Activated CD8-positive, alpha-beta memory T cell treated with anti-CD3 and anti-CD28 coated beads, Interleukin-2, amount 50 U/mL, for 24 hours (primary cell): Measurements from ENCODE around the gene RGMA.
"Not testable (repeated sequence)": the region's sequence is repeated elsewhere in the genome, so short reads cannot be mapped to it uniquely, and the experiment has no call there.

Source experiments
- DNase-seq: peaks from one replicate; pipeline ENCODE4 v3.0.0-alpha.2; 2020; ENCODE audit errors: extremely low read depth

RGMA gene

DNA sequence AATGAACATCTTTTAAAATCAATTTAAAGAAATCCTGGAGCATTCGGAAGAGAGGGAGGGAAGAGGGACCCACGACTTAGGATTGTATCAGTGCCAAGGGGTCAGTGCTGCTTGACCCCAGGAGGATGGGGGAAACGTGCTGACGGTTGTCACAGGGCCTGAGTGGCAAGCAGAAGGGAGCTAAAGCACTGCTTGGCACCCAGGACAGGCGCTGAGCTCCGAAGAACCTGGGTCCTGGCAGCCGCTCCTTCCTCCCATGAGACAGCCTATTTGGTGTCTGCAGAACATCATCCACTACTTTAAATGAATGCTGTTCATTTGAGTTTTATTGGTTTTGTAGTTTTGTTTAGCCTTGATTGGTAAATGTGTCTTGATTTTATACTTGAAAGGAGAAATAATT, 54.5 kb downstream of the RGMA start:
- DNase-seq = no peak

GRCh38 chr15:93033434-93034045, 55.5 kb downstream of the RGMA start:
- no peak for DNase-seq

DNA sequence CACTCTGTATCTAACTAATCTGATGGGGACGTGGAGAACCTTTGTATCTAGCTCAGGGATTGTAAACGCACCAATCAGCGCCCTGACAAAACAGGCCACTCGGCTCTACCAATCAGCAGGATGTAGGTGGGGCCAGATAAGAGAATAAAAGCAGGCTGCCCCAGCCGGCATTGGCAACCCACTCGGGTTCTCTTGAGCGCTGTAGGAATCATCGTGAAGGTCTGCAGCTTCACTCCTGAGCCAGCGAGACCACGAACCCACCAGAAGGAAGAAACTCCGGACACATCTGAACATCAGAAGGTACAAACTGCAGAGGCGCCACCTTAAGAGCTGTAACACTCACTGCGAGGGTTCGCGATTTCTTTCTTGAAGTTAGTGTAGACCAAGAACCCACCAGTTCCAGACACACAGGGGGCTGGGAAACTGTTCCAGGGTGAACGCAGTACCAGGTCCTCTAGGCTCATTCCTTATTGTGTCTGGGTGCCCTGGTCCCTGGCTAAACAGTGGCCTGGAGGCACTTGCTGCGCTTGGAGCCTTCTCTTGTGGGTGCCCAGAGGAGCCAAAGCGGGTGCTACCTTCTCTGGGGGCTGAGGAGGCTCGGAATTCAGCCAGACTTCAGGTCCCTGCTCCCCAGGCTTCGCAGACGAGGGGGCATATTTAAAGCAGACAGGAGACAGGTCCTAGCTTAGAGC, 56.4 kb downstream of the RGMA start:
- DNase-seq = not testable (repeated sequence)

DNA sequence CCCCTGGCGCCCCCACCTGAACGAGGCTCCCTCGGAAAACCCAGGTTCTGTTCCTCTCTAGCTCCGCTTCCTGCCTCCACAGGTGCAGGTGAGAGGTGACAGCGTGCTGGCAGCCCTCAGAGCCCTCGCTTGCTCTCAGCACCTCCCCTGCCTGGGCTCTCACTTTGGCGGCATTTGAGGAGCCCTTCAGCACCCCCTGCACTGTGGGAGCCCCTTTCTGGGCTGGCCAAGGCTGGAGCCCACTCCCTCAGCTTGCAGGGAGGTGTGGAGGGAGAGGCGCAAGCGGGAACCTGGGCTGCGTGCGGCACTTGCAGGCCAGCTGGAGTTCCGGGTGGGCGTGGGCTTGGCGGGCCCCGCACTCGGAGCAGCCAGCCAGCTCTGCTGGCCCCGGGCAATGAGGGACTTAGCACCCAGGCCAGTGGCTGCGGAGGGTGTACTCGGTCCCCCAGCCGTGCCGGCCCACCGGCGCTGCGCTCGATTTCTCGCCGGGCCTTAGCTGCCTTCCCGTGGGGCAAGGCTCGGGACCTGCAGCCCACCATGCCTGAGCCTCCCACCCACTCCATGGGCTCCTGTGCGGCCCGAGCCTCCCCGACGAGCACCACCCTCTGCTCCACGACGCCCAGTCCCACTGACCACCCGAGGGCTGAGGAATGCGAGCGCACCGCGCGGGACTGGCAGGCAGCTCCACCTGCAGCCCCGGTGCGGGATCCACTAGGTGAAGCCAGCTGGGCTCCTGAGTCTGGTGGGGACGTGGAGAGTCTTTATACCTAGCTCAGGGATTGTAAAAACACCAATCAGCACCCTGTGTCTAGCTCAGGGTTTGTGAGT, 57.2 kb downstream of the RGMA start:
- not testable (repeated sequence) for DNase-seq

DNA sequence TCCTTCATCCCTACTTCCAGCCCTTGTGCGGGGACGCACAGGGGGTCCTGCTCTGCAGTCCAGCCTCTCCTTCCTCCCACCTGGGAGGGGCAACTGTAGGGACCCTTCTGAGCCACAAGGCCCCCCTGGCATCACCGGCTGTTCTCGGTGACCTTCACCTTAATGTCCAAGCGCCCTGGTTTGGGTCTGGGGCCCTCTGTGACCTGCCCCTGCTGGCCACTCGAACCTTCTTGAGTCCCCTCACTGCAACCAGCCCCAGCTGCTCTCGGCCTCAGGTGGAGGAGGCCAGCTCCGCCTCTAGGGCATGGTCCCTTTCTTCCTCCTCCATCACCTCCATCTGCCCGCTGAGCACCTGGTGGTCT, 57.9 kb downstream of the RGMA start:
- no peak for DNase-seq

DNA sequence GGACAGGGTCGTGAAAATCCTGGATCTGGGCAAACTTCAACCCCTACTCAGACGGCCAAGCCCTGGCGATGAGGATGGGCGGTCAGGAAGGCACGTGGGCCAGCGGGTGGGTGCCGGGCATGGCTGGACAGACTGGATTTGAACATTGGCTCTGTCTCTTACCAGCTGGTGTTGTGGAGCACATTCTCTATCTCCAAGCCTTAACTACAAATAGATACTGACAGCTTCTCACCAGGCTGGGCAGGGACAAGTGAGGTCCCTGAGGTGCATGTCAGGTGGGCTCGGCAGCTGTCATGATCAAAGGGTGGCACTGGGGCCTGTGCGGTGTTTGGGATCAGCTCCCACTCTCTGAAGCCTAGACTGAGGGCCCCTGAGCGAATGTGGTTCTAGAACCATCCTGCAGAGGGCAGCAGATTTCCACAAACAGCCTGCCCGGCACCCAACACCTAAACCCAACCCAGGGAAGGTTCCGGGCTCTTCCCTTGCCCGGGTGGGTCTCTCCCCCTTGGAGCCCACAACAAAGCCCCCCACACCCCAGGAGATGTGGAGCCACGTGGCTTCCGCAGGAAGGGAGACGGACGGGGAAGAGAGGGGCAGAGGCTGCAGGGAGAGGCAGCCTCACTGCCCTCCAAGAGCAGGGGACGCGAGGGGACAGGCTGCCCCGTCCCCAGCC, 58.4 kb downstream of the RGMA start:
- peak; percentile 25 for DNase-seq

DNA sequence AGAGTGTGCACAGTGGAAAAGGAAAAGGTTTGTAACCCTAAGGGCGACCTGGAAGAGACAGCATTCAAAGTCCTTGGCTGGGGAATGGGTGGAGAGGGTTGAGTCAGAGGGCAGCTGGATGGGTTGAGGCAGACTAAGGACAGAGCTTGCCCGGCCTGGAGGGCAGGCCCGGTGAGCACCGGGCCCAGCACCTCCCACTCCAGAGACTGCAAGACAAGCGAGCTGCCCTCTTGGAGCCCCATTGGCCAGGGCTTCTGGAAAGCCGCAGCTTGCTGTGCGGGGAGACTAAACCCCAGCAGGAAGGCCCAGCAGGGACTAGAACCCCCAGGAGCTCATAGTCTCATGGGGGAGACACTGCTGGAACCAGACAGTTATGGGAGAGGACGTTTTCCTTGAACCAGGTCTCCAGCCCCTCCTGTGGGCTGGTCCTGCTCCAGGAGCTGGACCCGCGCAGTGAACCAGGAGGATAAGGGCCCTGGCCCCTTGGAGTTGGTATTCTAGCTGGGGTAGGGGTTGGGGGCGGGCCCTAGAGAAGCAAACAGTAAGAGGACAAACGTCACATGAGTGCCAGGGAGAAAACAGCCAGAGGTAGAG, 59.1 kb downstream of the RGMA start:
- DNase-seq = no peak

DNA sequence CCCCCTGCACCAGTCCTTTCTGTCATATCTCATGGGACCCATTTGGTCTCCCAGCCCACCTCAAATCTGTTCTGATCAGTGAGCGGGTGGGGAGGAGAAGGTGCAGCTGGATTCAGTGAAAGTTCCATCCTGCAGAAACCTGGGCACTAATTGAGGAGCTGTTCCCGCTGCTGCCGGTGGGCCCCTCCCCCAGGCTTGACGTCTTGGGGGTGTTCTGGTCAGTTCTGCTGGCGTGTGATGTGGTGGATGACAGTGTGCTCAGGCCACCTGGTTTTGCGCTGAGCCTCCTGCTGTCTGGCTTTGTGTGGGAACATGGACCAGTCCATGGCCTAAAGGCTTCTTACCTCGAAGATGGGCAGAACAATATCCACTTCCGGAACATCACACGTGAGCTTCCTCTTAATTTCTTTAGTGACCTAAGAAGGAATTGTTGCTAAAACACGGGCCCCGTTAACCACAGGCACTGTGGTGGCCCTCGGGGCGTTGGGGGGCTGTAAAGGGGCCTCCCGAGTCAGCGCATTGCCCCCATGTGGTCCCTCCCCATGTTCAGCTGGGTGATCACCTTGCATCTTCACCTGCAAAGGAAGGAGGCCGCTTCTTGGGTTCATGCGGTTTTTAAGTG, 59.7 kb downstream of the RGMA start:
- DNase-seq = no peak

GRCh38 chr15:93028632-93029213, 60.3 kb downstream of the RGMA start:
- no peak for DNase-seq

GRCh38 chr15:93028111-93028631, 60.8 kb downstream of the RGMA start:
- DNase-seq = no peak

DNA sequence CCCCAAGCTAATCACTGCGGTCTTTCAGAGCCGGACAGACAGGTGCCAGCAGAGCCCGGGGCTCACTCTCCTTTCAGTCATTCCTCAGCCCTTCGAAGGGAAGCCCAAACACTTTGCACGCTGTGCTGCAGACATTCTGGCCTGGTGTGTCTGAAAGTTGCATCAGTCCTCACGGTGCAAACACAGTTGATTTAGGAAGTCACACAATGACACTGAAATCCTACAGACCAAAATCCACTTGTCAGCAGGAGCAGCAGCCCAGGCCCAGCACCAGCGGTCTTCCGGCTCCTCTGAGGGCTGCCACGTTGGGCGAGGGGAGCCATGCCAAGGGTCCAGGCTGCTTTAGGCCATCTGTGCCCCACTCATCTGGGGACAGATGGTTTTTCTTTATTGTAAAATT, 61.6 kb downstream of the RGMA start:
- DNase-seq = no peak

DNA sequence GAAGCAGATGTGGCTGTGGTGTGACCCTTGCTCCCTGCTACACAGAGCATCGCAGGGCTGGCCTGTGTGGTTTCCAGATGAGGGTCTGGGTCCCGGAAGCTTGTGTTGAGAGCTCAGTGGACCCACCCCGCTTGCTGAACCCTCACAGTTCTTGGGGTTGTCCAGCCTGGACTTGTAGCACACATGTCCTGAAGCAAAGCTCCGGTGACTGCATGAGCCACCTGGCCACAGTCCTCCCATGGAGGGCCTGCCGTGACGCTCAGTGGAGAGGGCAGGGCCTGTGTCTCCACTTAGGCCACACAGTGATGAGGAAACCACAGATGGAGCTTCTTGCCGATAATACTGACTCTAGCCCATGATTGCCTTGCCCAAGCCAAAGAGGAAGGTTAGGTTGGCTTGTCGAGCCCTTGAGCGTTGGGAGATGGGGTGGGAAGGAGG, 62.6 kb downstream of the RGMA start:
- DNase-seq = no peak

DNA sequence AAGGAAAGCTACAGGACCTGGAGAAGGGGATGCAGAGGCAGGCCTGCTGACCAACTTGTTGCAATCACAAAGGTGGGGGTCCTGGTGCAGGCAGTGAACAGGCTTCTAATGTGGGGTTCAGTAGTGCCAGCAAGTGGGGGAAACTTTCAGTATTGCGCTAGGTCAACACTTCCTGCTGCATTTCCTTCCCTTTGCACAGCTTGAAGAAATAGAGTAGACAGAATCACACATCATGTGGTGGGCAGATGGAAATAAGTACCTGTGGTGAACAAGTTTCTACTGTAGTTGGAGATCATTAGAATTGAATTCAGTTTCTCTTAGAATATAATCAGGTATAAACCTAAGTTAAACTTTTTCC, 63.4 kb downstream of the RGMA start:
- no peak for DNase-seq

- DNase-seq = no peak
These were observed 64.0 kb downstream of the RGMA start for GRCh38 chr15:93024716-93025624.

DNA sequence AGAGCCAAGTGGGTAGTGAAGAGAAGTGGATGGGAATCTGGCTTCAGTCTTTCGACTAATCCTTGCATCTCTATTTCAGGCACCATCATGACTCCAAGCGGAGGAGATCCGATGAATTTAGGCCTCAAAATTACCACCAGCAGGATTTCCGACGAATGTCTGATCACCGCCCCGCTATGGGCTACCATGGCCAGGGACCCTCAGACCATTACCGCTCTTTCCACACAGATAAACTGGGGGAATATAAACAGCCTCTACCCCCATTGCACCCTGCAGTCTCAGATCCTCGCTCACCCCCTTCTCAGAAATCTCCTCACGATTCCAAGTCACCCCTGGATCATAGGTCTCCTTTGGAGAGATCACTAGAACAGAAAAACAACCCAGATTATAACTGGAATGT, 64.7 kb downstream of the RGMA start:
- DNase-seq = no peak

DNA sequence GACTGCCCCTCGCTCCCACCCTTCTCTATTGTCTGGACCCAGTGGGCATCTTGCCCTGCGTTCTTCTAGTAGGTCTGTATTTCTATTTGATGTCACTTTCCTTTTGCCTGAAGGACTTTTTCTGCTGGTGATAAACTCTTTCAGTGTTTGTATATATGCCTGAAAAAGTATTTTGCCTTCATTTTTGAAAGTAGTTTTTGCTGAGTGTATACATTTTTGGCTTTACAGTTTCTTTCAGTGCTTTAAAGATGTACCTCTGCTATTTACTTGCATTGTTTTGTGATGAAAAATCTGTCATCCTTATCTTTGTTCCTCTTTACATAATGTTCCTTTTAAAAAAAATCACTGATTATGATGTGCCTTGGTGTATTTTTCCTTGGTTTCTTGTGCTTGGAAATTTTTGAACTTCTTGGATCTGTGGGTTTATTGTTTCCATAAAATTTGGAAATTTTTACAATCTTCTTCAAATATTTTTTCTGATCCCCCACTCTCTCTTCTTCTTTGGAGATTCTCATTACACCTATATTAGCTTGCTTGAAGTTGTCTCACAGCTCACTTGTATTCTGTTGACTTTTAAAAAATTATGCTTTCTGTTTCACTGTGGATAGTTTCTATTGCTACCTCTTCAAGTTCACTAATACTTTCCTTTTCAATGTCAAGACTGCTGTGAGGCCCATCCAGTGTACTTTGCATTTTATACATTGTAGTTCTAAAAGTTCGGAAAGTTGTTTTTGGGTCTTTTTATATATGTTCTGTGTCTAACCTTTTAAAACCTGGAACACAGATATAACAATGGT, 67.8 kb downstream of the RGMA start:
- no peak for DNase-seq

- DNase-seq = no peak
These were observed 69.0 kb downstream of the RGMA start for GRCh38 chr15:93019971-93020370.

DNA sequence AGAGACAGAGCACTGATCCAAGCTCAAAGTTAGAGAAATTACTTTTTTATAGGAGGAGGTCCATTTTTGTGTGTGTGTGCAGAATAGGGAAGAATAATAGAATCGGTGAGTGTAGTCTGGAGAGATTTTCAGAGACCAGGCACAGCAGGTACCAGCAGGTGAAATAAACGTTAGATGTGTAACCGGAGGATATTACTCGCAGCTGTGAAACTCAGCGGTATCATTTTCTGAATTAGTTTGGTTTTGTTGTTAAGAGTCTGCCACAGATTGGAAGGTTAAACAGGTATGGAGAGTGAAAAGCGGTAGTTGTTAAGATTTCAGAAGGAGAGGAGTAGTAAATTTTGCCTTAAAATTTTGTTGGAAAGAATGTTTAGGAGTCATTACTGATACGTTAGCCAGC, 69.9 kb downstream of the RGMA start:
- DNase-seq = no peak

DNA sequence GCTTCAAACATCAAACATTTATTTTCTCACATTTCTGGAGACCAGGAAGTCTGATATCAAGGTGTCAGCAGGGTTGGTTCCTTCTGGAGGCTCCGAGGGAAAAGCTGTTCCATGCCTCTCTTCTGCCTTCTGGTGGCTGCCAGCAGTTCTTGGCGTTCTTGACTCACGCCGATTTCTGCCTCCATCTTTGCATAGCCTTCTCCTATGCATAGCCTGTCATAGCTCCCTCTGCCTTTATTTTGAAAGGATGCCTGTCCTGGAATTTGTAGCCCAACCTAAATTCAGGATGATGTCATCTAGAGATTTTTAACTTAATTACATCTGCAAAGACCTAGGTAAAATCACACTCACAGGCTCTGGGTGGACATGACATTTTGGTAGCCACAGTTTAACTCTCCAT, 70.4 kb downstream of the RGMA start:
- DNase-seq = no peak
